K562 (cell line): ENCODE measurements around the gene E2F3. TPM values are rescaled to one million over a fixed set of nuclear protein-coding genes. Genes with fewer than 3 reads are reported as not detected.

Source experiments
- ATAC-seq: fragments of 200-7000 bp; cut with Tn5 transposase; 3 replicates; pipeline ENCODE4 v1.9.1; 2020; ENCODE audit warnings: moderate library complexity
- BruUV-seq: library from RNA; stranded (reverse); fragments of 400-500 nt; replicated peaks from 2 replicates; lab custom pipeline; 2021; lab: Mats Ljungman, UMichigan
- CTCF ChIA-PET: fragments of 300-600 bp; formaldehyde crosslinking; extraction: SDS; loops from one replicate; lab custom pipeline; 2021; ENCODE audit warnings: low intra/inter-chr PET ratio; lab: Yijun Ruan, JAX
- POLR2A ChIA-PET: fragments of 300-600, 350-650 bp; sonication (Branson Sonifier 250); formaldehyde crosslinking; extraction: SDS; loops from one replicate; lab custom pipeline; 2021; ENCODE audit warnings: antibody characterized with exemption, inconsistent platforms; lab: Yijun Ruan, JAX
- DNase-seq, 4 experiments: peaks; one replicate each; pipeline versions ENCODE4 v3.0.0 to v3.0.0-alpha.2; 2011 to 2018; ENCODE audit warnings: low spot score in 3 of 4, mixed read lengths in 3 of 4; ENCODE audit errors: extremely low read depth in 1 of 4
- FAIRE-seq: peaks from 2 replicates; lab custom pipeline; 2011; peaks lifted over from hg19 to GRCh38; lab: Jason Lieb, UNC
- H2AFZ ChIP-seq: 2 replicates; pipeline ENCODE4 v1.6.0; 2011; ENCODE audit warnings: low read depth, low read length, control low read depth, inconsistent platforms
- H3K27ac ChIP-seq: fragments of 200-600 bp; 3 replicates; pipeline ENCODE4 v1.8.0; 2011; ENCODE audit warnings: low read depth, mild to moderate bottlenecking, control low read depth, inconsistent platforms, low read length, moderate library complexity, mixed read lengths; ENCODE audit errors: extremely low read depth
- H3K27me3 ChIP-seq, 2 experiments: fragments of 300-600 bp in 1 of 2; 2 replicates in 1 of 2; 3 replicates in 1 of 2; pipeline versions ENCODE4 v1.6.0 to v1.8.0; 2011; ENCODE audit warnings: inconsistent platforms in 2 of 2, low read length in 2 of 2, mild to moderate bottlenecking in 1 of 2, mixed read lengths in 1 of 2, moderate library complexity in 1 of 2; ENCODE audit not compliant: control insufficient read depth in 2 of 2, insufficient read depth in 2 of 2
- H3K36me3 ChIP-seq: fragments of 300-600 bp; 3 replicates; pipeline ENCODE4 v1.8.0; 2011; ENCODE audit warnings: mild to moderate bottlenecking, low read length, inconsistent platforms; ENCODE audit not compliant: control insufficient read depth, insufficient read depth
- H3K4me1 ChIP-seq, 2 experiments: fragments of 200-600 bp in 1 of 2; replicated peaks in 1 of 2; 2 replicates in 1 of 2; 3 replicates in 1 of 2; pipeline versions ENCODE4 v1.5.1 to v1.8.0; 2011; ENCODE audit warnings: inconsistent platforms in 2 of 2, low read length in 2 of 2, mild to moderate bottlenecking in 1 of 2, mixed read lengths in 1 of 2, moderate library complexity in 1 of 2; ENCODE audit not compliant: control insufficient read depth in 2 of 2, insufficient read depth in 2 of 2
- H3K4me2 ChIP-seq: 2 replicates; pipeline ENCODE4 v1.6.1; 2011; ENCODE audit warnings: low read length, control low read depth, inconsistent platforms, mixed read lengths; ENCODE audit not compliant: insufficient read depth
- H3K4me3 ChIP-seq: fragments of 200-600 bp; sonication (generic), shearing (Covaris generic); 2 replicates; pipeline ENCODE4 v1.5.1; 2016; ENCODE audit warnings: control low read depth, inconsistent platforms
- H3K79me2 ChIP-seq: fragments of 200-600 bp; 3 replicates; pipeline ENCODE4 v1.8.0; 2011; ENCODE audit warnings: low read length, inconsistent platforms; ENCODE audit not compliant: control insufficient read depth, insufficient read depth
- H3K9ac ChIP-seq, 2 experiments: 2 replicates each; pipeline versions ENCODE4 v1.6.0 to v1.6.1; 2011; ENCODE audit warnings: low read depth in 2 of 2, low read length in 2 of 2, control low read depth in 1 of 2, inconsistent platforms in 1 of 2, mild to moderate bottlenecking in 1 of 2, mixed read lengths in 1 of 2; ENCODE audit not compliant: insufficient read depth in 1 of 2
- H3K9me1 ChIP-seq: one replicate; pipeline ENCODE4 v1.6.0; 2011; ENCODE audit warnings: inconsistent platforms, mild to moderate bottlenecking, low read length, moderate library complexity; ENCODE audit not compliant: control insufficient read depth, insufficient read depth
- H3K9me3 ChIP-seq: replicated peaks from 2 replicates; pipeline ENCODE4 v1.5.1; 2011; ENCODE audit warnings: low read depth, low read length, inconsistent platforms; ENCODE audit not compliant: control insufficient read depth, insufficient read depth
- H4K20me1 ChIP-seq: replicated peaks from 2 replicates; pipeline ENCODE4 v1.6.1; 2011; ENCODE audit warnings: low read length, inconsistent platforms, mixed read lengths; ENCODE audit not compliant: control insufficient read depth, insufficient read depth
- ERF ChIP-seq: fragments of 450-650 bp; formaldehyde crosslinking; IDR thresholded peaks from 2 replicates; pipeline ENCODE4 v1.4.0; 2020; ENCODE audit warnings: mild to moderate bottlenecking, mixed read lengths
- LEF1 ChIP-seq: fragments of 450-650 bp; IDR thresholded peaks from 2 replicates; pipeline ENCODE4 v1.6.1; 2016; ENCODE audit warnings: mild to moderate bottlenecking
- NR4A1 ChIP-seq, 2 experiments: fragments of 250-450 bp in 1 of 2; fragments of 450-650 bp in 1 of 2; sonication (Bioruptor Pico) in 1 of 2; IDR thresholded peaks; 2 replicates each; pipeline versions ENCODE4 v1.4.0 to v1.6.1; 2016 to 2020; ENCODE audit warnings: mild to moderate bottlenecking in 2 of 2, missing compliant biosample characterization in 1 of 2, missing genetic modification characterization in 1 of 2, moderate library complexity in 1 of 2
- PHB ChIP-seq: fragments of 250-450 bp; sonication (Bioruptor Pico); IDR thresholded peaks from 2 replicates; pipeline ENCODE4 v1.5.0; 2021
- SRSF1 ChIP-seq: fragments of 200-400 bp; formaldehyde crosslinking; IDR thresholded peaks from 2 replicates; pipeline ENCODE4 v1.6.1; 2017; ENCODE audit warnings: mild to moderate bottlenecking, low read depth, low read length, moderate library complexity
- ZFP1 ChIP-seq: fragments of 450-650 bp; formaldehyde crosslinking; IDR thresholded peaks from 2 replicates; pipeline ENCODE4 v1.4.0; 2020; ENCODE audit warnings: mild to moderate bottlenecking, mixed read lengths
- ZNF76 ChIP-seq: fragments of 250-450 bp; sonication (Bioruptor Pico); IDR thresholded peaks from 2 replicates; pipeline ENCODE4 v1.4.0; 2020; ENCODE audit warnings: mild to moderate bottlenecking, moderate library complexity, borderline replicate concordance
- ZNF780A ChIP-seq: fragments of 250-450 bp; sonication (Bioruptor Pico); IDR thresholded peaks from 2 replicates; pipeline ENCODE4 v1.5.0; 2021; ENCODE audit warnings: mild to moderate bottlenecking
- WGBS: fragments of 100-300 bp; shearing (Covaris generic); methylation state at CpG from one replicate; pipeline ENCODE4 v1.1.6; 2016; ENCODE audit warnings: low coverage, mixed read lengths; ENCODE audit not compliant: insufficient coverage; ENCODE audit errors: missing lambda C conversion rate; 5-methylcytosine and 5-hydroxymethylcytosine counted together
- in situ Hi-C: fragments of 300-500 bp; cut with MboI; formaldehyde crosslinking; loops from 4 replicates; pipeline ENCODE4 v1.15.0; 2018; ENCODE audit warnings: inconsistent platforms, mixed read lengths
- intact Hi-C: fragments of 100-400 bp; cut with micrococcal nuclease; formaldehyde crosslinking; loops from 2 replicates; pipeline ENCODE4 v1.14.2; 2022
- polyA plus RNA-seq, 8 experiments: library from polyadenylated mRNA; depleted of rRNA in 4 of 8; stranded (reverse) in 5 of 8; unstranded in 3 of 8; fragments of >200 nt; fragmentation: Nextera tagmentation in 2 of 8; fragmentation: Illumina TruSeq in 1 of 8; extraction: Ambion mirVana in 2 of 8; extraction: Trizol in 1 of 8; gene quantifications; 2 replicates each; pipeline versions ENCODE4 v1.2.1 to v1.2.3, GENCODE V29; 2011 to 2014; ENCODE audit warnings: inconsistent platforms in 1 of 8, missing spikeins in 1 of 8
- total RNA-seq, 7 experiments: library from RNA; depleted of rRNA in 6 of 7; stranded (reverse); fragments of >200 nt in 6 of 7; fragmentation: Illumina TruSeq in 2 of 7; extraction: Trizol in 2 of 7; gene quantifications; 2 replicates each; pipeline versions ENCODE4 v1.2.1 to v1.2.3, GENCODE V29; 2011 to 2021; ENCODE audit warnings: low replicate concordance in 1 of 7
- TF ChIP-seq, protein P1 (sequence below): fragments of 450-650 bp; IDR thresholded peaks from 2 replicates; pipeline ENCODE4 v1.6.1; 2017; ENCODE audit warnings: mild to moderate bottlenecking, moderate library complexity
- TF ChIP-seq, protein P2 (sequence below), 2 experiments: IDR thresholded peaks; 2 replicates each; pipeline ENCODE4 v1.6.1; 2011; ENCODE audit warnings: borderline replicate concordance in 1 of 2, control low read depth in 1 of 2, low read depth in 1 of 2, low read length in 1 of 2, mild to moderate bottlenecking in 1 of 2, mixed read lengths in 1 of 2, moderate library complexity in 1 of 2; ENCODE audit not compliant: insufficient read depth in 1 of 2, insufficient read length in 1 of 2, poor library complexity in 1 of 2, severe bottlenecking in 1 of 2; ENCODE audit errors: extremely low read depth in 1 of 2

E2F3 gene
- total and polyA plus RNA-seq, 9 of the 15 experiments (the other 6 are each of a cell fraction or from before 2014, with no cell fraction given) = 11.1 to 44.7 (median 27.2) TPM

DNA sequence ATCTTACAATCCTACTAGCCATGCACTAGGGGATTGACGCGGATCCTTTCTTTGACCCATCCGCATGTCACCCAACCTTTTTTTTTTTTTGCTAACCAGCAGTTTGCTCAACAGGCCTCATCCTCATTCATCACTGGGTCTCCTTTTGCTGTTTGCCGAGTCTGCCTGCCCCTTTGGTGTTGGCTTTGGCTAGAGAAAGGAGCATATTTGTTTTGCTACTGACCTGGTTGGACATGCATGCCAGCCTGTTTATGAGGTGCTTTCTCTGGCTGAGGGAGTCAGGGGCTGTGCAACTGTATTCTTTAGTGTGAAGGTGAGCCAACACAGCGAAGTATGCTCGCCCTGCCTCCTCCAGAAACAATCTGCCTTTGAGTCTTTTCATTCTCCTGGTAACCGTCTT, 40.2 kb downstream of the E2F3 start:
- no peak overlapping the region for H2AFZ ChIP-seq
- H3K9me1 ChIP-seq = no peaks in the 10 kb centered on the region
- H3K27me3 ChIP-seq = no peaks in the 10 kb centered on the region
- peaks cover 99% of the 10 kb centered on the region for H3K79me2 ChIP-seq
- no peak for ATAC-seq
- no peak overlapping the region for H3K4me2 ChIP-seq
- peak overlapping the region; percentile 21; the same call in 2 of the 3 replicates for H3K27ac ChIP-seq
- no peaks in the 10 kb centered on the region for H3K9me3 ChIP-seq
- POLR2A ChIA-PET = no interaction called here
- H3K36me3 ChIP-seq = peaks cover 72% of the 10 kb centered on the region
- peak overlapping the region in 1 of 2 experiments; percentile 15; a peak in 1 of 4 replicates for H3K9ac ChIP-seq
- no peak for FAIRE-seq
- intact Hi-C loops = no loop called here
- no peaks in the 10 kb centered on the region for H4K20me1 ChIP-seq
- CTCF ChIA-PET = no interaction called here
- 74% methylated on average over 7 of the region's 7 CpGs for WGBS
- TF ChIP-seq NR4A1 (CRISPR knock-in tag; IDR thresholded peaks at IDR 0.05) = no peak
- TF ChIP-seq NR4A1 (tag; IDR thresholded peaks at IDR 0.05) = no peak
- no peak for TF ChIP-seq SRSF1
- no peak for TF ChIP-seq ERF (CRISPR knock-in tag)
- TF ChIP-seq ZNF76 = no peak
- TF ChIP-seq, protein P1, sequence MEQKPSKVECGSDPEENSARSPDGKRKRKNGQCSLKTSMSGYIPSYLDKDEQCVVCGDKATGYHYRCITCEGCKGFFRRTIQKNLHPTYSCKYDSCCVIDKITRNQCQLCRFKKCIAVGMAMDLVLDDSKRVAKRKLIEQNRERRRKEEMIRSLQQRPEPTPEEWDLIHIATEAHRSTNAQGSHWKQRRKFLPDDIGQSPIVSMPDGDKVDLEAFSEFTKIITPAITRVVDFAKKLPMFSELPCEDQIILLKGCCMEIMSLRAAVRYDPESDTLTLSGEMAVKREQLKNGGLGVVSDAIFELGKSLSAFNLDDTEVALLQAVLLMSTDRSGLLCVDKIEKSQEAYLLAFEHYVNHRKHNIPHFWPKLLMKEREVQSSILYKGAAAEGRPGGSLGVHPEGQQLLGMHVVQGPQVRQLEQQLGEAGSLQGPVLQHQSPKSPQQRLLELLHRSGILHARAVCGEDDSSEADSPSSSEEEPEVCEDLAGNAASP = no peak
- TF ChIP-seq ZFP1 (CRISPR knock-in tag) = no peak
- no peak for TF ChIP-seq LEF1
- no peak for TF ChIP-seq PHB (CRISPR knock-in tag)
- TF ChIP-seq, protein P2, sequence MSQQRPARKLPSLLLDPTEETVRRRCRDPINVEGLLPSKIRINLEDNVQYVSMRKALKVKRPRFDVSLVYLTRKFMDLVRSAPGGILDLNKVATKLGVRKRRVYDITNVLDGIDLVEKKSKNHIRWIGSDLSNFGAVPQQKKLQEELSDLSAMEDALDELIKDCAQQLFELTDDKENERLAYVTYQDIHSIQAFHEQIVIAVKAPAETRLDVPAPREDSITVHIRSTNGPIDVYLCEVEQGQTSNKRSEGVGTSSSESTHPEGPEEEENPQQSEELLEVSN (IDR thresholded peaks at IDR 0.05; ENCODE audit: borderline replicate concordance in 1 of 2, extremely low read depth in 1 of 2, insufficient read depth in 1 of 2, insufficient read length in 1 of 2, low read depth in 1 of 2, low read length in 1 of 2, poor library complexity in 1 of 2, severe bottlenecking in 1 of 2) = no peak
- TF ChIP-seq ZNF780A (CRISPR knock-in tag) = no peak
- H3K4me1 ChIP-seq = peaks cover 21 to 34% of the 10 kb centered on the region in 2 experiments; a peak in 4 of 5 replicates
- DNase-seq = no peak
- in situ Hi-C loops = no loop called here
- no TSS peak for BruUV-seq
- H3K4me3 ChIP-seq = no peak overlapping the region
